Neural progenitor cell (in vitro differentiated cells): ENCODE measurements around the gene DRAXIN. TPM values are rescaled to one million over a fixed set of nuclear protein-coding genes. Genes with fewer than 3 reads are reported as not detected.

Experiments used
- DNase-seq: peaks from one replicate; pipeline ENCODE4 v3.0.0-alpha.2; 2016; ENCODE audit warnings: low spot score
- H2AFZ ChIP-seq: fragments of 200-600 bp; sonication (generic); replicated peaks from 2 replicates; pipeline ENCODE4 v1.6.1; 2016; ENCODE audit warnings: antibody characterized with exemption
- H3F3A ChIP-seq: fragments of 200-600 bp; sonication (generic); 2 replicates; pipeline ENCODE4 v1.6.1; 2016; ENCODE audit warnings: antibody characterized with exemption, low read depth
- H3K27ac ChIP-seq: fragments of 200-600 bp; sonication (generic); 2 replicates; pipeline ENCODE4 v1.5.1; 2016; ENCODE audit warnings: mild to moderate bottlenecking
- H3K27me3 ChIP-seq: fragments of 200-600 bp; sonication (generic); 2 replicates; pipeline ENCODE4 v1.6.1; 2016; ENCODE audit warnings: mild to moderate bottlenecking, moderate library complexity
- H3K36me3 ChIP-seq: fragments of 200-600 bp; sonication (generic); 2 replicates; pipeline ENCODE4 v1.5.1; 2016
- H3K4me1 ChIP-seq: fragments of 200-600 bp; sonication (generic); 2 replicates; pipeline ENCODE4 v1.6.1; 2016; ENCODE audit warnings: mixed run types
- H3K4me2 ChIP-seq: fragments of 200-600 bp; sonication (generic); 2 replicates; pipeline ENCODE4 v1.6.1; 2016
- H3K4me3 ChIP-seq: fragments of 200-600 bp; sonication (generic); 2 replicates; pipeline ENCODE4 v1.5.1; 2016
- H3K79me2 ChIP-seq: fragments of 200-600 bp; sonication (generic); 2 replicates; pipeline ENCODE4 v1.6.1; 2016; ENCODE audit warnings: low read depth
- H3K9ac ChIP-seq: fragments of 200-600 bp; sonication (generic); 2 replicates; pipeline ENCODE4 v1.6.1; 2016
- H3K9me3 ChIP-seq: fragments of 200-600 bp; sonication (generic); 2 replicates; pipeline ENCODE4 v1.5.1; 2016; ENCODE audit warnings: low read depth
- H4K20me1 ChIP-seq: fragments of 200-600 bp; sonication (generic); 2 replicates; pipeline ENCODE4 v1.6.1; 2016; ENCODE audit warnings: low read depth
- H3K27ac Mint-ChIP-seq: 3 replicates; pipeline ENCODE4 v1.8.0; 2021; ENCODE audit warnings: mixed read lengths
- H3K27me3 Mint-ChIP-seq: 2 replicates; pipeline ENCODE4 v1.8.0; 2022; ENCODE audit warnings: low read depth, mild to moderate bottlenecking, inconsistent platforms, moderate library complexity, mixed read lengths; ENCODE audit not compliant: insufficient read depth
- H3K36me3 Mint-ChIP-seq: 3 replicates; pipeline ENCODE4 v1.8.0; 2021; ENCODE audit warnings: mixed read lengths
- H3K4me1 Mint-ChIP-seq: 3 replicates; pipeline ENCODE4 v1.8.0; 2021; ENCODE audit warnings: mixed read lengths
- H3K4me3 Mint-ChIP-seq: 3 replicates; pipeline ENCODE4 v1.8.0; 2021; ENCODE audit warnings: mild to moderate bottlenecking, moderate library complexity, mixed read lengths
- H3K9me3 Mint-ChIP-seq: 3 replicates; pipeline ENCODE4 v1.8.0; 2020; ENCODE audit warnings: mixed read lengths
- EZH2 ChIP-seq: fragments of 200-600 bp; sonication (generic); IDR thresholded peaks from 2 replicates; pipeline ENCODE4 v1.6.1; 2017; ENCODE audit warnings: antibody characterized with exemption, mild to moderate bottlenecking, moderate library complexity
- EZH2phosphoT487 ChIP-seq: fragments of 200-600 bp; sonication (generic); IDR thresholded peaks from 2 replicates; pipeline ENCODE4 v1.6.1; 2017; ENCODE audit warnings: antibody characterized with exemption
- total RNA-seq: library from RNA; depleted of rRNA; stranded (reverse); fragments of >200 nt; gene quantifications from 2 replicates; pipeline ENCODE4 v1.2.3, GENCODE V29; 2015; ENCODE audit warnings: low replicate concordance
- TF ChIP-seq, protein P1 (sequence below): fragments of 200-600 bp; sonication (generic); IDR thresholded peaks from 2 replicates; pipeline ENCODE4 v1.5.1; 2017; ENCODE audit warnings: antibody characterized with exemption, mild to moderate bottlenecking

Gene DRAXIN
- total RNA-seq, 1 donor from 2014 or later: 27.1 TPM

DNA sequence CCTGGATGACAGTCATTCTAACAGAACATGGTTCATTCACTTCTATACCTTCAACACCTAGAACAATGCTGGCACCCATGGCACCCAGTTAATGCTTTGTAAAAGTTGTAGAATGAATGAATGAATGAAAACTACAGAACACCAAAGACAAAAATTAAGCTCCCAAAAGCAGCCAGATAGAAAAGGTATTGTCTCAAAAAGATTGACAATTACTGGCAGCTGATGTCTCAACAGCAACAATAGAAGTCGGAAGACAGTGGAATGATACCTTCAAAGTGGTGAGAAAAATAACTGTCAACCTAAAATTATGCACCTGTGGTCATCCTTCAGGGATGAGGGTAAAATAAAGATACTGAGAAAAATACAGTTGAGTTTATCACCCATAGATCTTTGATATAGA lies 65.5 kb downstream of the DRAXIN start:
- Mint-ChIP-seq H3K36me3 (no peaks in the 10 kb centered on the region), H3K4me3 (no peak overlapping the region), H3K27ac (no peak overlapping the region), H3K27me3 (peaks cover 20% of the 10 kb centered on the region), H3K9me3 (peaks cover 10% of the 10 kb centered on the region), H3K4me1 (peaks cover 28% of the 10 kb centered on the region)
- H3K27me3 ChIP-seq: peaks cover 33% of the 10 kb centered on the region
- peaks cover 7% of the 10 kb centered on the region for H3F3A ChIP-seq
- no peak overlapping the region for H2AFZ ChIP-seq
- H3K27ac ChIP-seq: no peak overlapping the region
- no peaks in the 10 kb centered on the region for H3K36me3 ChIP-seq
- H3K79me2 ChIP-seq: no peaks in the 10 kb centered on the region
- no peaks in the 10 kb centered on the region for H4K20me1 ChIP-seq
- no peak overlapping the region for H3K9ac ChIP-seq
- H3K4me1 ChIP-seq: peaks cover 16% of the 10 kb centered on the region
- no peak overlapping the region for H3K4me2 ChIP-seq
- H3K4me3 ChIP-seq: no peak overlapping the region
- DNase-seq: no peak
- no peak for TF ChIP-seq EZH2
- TF ChIP-seq, protein P1, sequence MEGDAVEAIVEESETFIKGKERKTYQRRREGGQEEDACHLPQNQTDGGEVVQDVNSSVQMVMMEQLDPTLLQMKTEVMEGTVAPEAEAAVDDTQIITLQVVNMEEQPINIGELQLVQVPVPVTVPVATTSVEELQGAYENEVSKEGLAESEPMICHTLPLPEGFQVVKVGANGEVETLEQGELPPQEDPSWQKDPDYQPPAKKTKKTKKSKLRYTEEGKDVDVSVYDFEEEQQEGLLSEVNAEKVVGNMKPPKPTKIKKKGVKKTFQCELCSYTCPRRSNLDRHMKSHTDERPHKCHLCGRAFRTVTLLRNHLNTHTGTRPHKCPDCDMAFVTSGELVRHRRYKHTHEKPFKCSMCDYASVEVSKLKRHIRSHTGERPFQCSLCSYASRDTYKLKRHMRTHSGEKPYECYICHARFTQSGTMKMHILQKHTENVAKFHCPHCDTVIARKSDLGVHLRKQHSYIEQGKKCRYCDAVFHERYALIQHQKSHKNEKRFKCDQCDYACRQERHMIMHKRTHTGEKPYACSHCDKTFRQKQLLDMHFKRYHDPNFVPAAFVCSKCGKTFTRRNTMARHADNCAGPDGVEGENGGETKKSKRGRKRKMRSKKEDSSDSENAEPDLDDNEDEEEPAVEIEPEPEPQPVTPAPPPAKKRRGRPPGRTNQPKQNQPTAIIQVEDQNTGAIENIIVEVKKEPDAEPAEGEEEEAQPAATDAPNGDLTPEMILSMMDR: no peak
- TF ChIP-seq EZH2phosphoT487: no peak
- no peaks in the 10 kb centered on the region for H3K9me3 ChIP-seq

DNA sequence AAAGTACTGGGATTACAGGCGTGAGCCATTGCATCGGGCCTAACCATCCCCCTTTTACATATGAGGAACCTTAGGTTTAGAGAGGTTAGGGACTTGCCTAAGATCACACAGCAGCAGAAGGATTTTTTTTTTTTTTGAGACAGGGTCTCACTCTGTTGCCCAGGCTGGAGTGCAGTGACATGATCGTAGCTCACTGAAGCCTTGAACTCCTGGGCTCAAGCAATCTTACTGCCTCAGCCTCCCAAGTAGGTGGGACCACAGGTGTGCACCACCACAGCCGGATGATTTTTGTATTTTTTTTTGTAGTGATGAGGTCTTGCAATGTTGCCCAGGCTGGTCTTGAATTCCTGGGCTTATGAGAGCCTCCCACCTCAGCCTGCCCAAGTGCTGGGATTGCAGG lies 68.3 kb downstream of the DRAXIN start:
- peaks cover 56% of the 10 kb centered on the region for H3K27me3 ChIP-seq
- no peak overlapping the region for H3K27ac Mint-ChIP-seq
- peaks cover 14% of the 10 kb centered on the region for H3K4me1 ChIP-seq
- H3K4me3 Mint-ChIP-seq: no peak overlapping the region
- H2AFZ ChIP-seq: no peak overlapping the region
- peaks cover 28% of the 10 kb centered on the region for H3K27me3 Mint-ChIP-seq
- H3K27ac ChIP-seq: no peak overlapping the region
- H3K4me3 ChIP-seq: no peak overlapping the region
- no peaks in the 10 kb centered on the region for H3K79me2 ChIP-seq
- H3K36me3 ChIP-seq: no peaks in the 10 kb centered on the region
- no peaks in the 10 kb centered on the region for H3K9me3 ChIP-seq
- H4K20me1 ChIP-seq: no peaks in the 10 kb centered on the region
- H3K9ac ChIP-seq: no peak overlapping the region
- H3K9me3 Mint-ChIP-seq: peaks cover 10% of the 10 kb centered on the region
- H3K36me3 Mint-ChIP-seq: no peaks in the 10 kb centered on the region
- no peak for DNase-seq
- H3F3A ChIP-seq: peaks cover 16% of the 10 kb centered on the region
- TF ChIP-seq EZH2 (no peak), EZH2phosphoT487 (no peak)
- TF ChIP-seq, protein P1: no peak
- no peak overlapping the region for H3K4me2 ChIP-seq
- H3K4me1 Mint-ChIP-seq: peaks cover 20% of the 10 kb centered on the region

GRCh38 chr1:11761285-11761684 lies 69.8 kb downstream of the DRAXIN start:
- H3K27ac ChIP-seq: no peak overlapping the region
- peaks cover 23% of the 10 kb centered on the region for H3K27me3 Mint-ChIP-seq
- peaks cover 14% of the 10 kb centered on the region for H3K4me1 ChIP-seq
- no peak overlapping the region for H3K4me2 ChIP-seq
- no peaks in the 10 kb centered on the region for H3K9me3 ChIP-seq
- no peak overlapping the region for H3K4me3 ChIP-seq
- no peak overlapping the region for H2AFZ ChIP-seq
- H3K36me3 ChIP-seq: no peaks in the 10 kb centered on the region
- H3K79me2 ChIP-seq: no peaks in the 10 kb centered on the region
- H3K9me3 Mint-ChIP-seq: peaks cover 5% of the 10 kb centered on the region
- H3F3A ChIP-seq: peaks cover 16% of the 10 kb centered on the region
- peaks cover 23% of the 10 kb centered on the region for H3K4me1 Mint-ChIP-seq
- H4K20me1 ChIP-seq: no peaks in the 10 kb centered on the region
- H3K27ac Mint-ChIP-seq: no peak overlapping the region
- no peak overlapping the region for H3K4me3 Mint-ChIP-seq
- H3K36me3 Mint-ChIP-seq: no peaks in the 10 kb centered on the region
- no peak for DNase-seq
- H3K9ac ChIP-seq: no peak overlapping the region
- peaks cover 64% of the 10 kb centered on the region for H3K27me3 ChIP-seq
- no peak for TF ChIP-seq EZH2phosphoT487
- no peak for TF ChIP-seq EZH2
- TF ChIP-seq, protein P1: no peak
